Measurements from ENCODE around the gene SH2D3A. TPM values are rescaled to one million over a fixed set of nuclear protein-coding genes. Genes with fewer than 3 reads are reported as not detected.
"Not testable (repeated sequence)": the region's sequence is repeated elsewhere in the genome, so short reads cannot be mapped to it uniquely, and the experiment has no call there.

The SH2D3A gene
- total RNA-seq, 1 experiment from 2014 or later: 30.3 TPM

DNA sequence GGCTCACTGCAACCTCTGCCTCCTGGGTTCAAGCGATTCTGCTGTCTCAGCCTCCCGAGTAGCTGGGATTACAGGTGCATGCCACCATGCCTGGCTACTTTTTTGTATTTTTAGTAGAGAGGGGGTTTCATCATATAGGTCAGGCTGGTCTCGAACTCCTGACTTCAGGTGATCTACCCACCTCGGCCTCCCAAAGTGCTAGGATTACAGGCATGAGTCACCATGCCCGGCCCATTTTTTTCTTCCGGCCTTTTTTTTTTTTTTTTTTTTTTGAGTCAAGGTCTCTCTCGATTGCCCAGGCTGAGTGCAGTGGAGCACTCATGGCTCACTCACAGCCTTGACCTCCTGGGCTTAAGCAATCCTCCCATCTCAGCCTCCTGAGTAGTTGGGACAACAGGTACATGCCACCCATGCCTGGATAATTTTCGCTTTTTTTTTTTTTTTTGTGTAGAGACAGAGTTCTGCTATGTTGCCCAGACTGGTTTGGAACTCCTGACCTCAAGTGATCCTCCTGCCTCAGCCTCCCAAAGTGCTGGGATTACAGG lies 4.9 kb downstream of the SH2D3A start:
- H3K9me3 Mint-ChIP-seq; ATAC-seq; H3K4me3 Mint-ChIP-seq; H3K27me3 Mint-ChIP-seq (ENCODE audit: low read depth); CTCF ChIA-PET; DNase-seq (ENCODE audit: low spot score); POLR2A ChIA-PET; H3K27ac Mint-ChIP-seq: not testable (repeated sequence)
- Mint-ChIP-seq H3K36me3 (peaks cover 19% of the 10 kb centered on the region), H3K4me1 (peaks cover 17% of the 10 kb centered on the region)

DNA sequence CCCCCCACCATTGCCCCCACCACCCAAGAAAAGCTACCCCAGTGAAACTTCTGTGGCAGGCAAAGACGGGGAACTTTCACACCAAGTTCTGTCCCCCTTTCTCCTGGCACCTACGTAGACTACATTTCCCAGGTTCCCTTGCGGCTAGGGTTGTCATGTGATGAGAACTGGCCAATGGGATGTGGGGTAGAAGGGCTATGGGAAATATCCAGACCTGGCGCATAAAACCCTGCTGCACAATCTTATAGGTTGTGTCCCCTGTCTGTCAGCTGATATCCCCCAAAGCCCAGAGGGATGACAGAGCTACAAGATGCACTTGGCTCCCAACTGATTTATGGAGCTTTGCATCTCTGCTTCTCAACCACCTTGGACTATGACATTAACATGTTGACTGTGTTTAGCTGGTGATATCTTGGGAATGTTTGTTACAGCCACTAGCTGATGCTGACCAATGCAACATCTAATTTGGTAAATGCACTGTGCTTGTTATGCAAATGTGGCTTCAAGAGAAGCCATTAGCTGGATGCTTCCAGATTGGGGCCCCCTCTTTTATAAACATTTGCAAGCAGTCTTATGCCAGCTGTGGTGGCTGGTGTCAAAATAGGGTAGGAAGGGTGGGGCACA lies 6.1 kb downstream of the SH2D3A start:
- peaks cover 10% of the 10 kb centered on the region for H3K4me1 Mint-ChIP-seq
- TF ChIP-seq NFATC4 (CRISPR knock-in tag; IDR thresholded peaks at IDR 0.05): no peak
- TF ChIP-seq, protein P1, sequence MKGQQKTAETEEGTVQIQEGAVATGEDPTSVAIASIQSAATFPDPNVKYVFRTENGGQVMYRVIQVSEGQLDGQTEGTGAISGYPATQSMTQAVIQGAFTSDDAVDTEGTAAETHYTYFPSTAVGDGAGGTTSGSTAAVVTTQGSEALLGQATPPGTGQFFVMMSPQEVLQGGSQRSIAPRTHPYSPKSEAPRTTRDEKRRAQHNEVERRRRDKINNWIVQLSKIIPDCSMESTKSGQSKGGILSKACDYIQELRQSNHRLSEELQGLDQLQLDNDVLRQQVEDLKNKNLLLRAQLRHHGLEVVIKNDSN (CRISPR knock-in tag; IDR thresholded peaks at IDR 0.05): peak; percentile 87
- TF ChIP-seq NFYB (CRISPR knock-in tag; conservative IDR thresholded peaks at IDR 0.05; ENCODE audit: low read depth): peak; percentile 53; the same call in 1 of the 2 replicates
- TF ChIP-seq NR1H2 (CRISPR knock-in tag; IDR thresholded peaks at IDR 0.05): no peak
- TF ChIP-seq, protein P2, sequence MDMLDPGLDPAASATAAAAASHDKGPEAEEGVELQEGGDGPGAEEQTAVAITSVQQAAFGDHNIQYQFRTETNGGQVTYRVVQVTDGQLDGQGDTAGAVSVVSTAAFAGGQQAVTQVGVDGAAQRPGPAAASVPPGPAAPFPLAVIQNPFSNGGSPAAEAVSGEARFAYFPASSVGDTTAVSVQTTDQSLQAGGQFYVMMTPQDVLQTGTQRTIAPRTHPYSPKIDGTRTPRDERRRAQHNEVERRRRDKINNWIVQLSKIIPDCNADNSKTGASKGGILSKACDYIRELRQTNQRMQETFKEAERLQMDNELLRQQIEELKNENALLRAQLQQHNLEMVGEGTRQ (CRISPR knock-in tag; IDR thresholded peaks at IDR 0.05): peak; percentile 90
- H3K36me3 Mint-ChIP-seq: peaks cover 19% of the 10 kb centered on the region
- ATAC-seq (no peak), DNase-seq (ENCODE audit: low spot score) (no peak)
- peaks cover 4% of the 10 kb centered on the region; the same call in 1 of the 2 replicates for H3K9me3 Mint-ChIP-seq
- ChIA-PET CTCF (interaction anchor here (1.2 to 1.4 kb wide), 2 partner anchors 23 to 102 kb away, joined by 3 read pairs; no protein-coding TSS in a partner anchor), POLR2A (interaction anchor here (0.5 to 1.7 kb wide), 2 partner anchors 23 to 847 kb away, joined by 3 to 5 read pairs; partner anchors contain the start of gene GPR108)
- H3K27ac Mint-ChIP-seq: no peak overlapping the region
- H3K4me3 Mint-ChIP-seq: no peak overlapping the region
- H3K27me3 Mint-ChIP-seq (ENCODE audit: low read depth): no peaks in the 10 kb centered on the region

DNA sequence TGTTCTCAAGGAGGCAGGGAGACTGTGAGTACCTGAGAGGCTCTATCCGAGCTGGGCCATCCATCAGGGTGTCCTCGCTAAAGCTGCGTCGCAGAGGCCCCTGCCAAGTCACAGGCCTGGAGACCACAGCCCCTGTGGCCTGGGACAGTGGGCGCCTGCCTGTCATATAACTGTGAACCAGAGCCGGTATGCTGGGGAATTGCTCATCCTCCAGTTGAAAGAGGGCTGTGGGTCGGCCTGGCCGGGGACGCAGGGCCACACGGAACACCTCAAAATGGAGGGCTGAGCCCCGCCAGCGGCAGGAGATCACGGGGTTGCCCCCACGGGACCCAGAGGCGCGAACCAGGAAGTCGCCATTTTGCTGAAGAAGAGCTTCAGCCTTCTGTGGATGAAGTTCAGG lies 6.6 kb downstream of the SH2D3A start:
- Mint-ChIP-seq H3K27me3 (ENCODE audit: low read depth) (no peaks in the 10 kb centered on the region), H3K36me3 (peaks cover 19% of the 10 kb centered on the region), H3K9me3 (peaks cover 4% of the 10 kb centered on the region; the same call in 1 of the 2 replicates), H3K4me3 (no peak overlapping the region), H3K27ac (no peak overlapping the region), H3K4me1 (peaks cover 5% of the 10 kb centered on the region)
- ATAC-seq (no peak), DNase-seq (ENCODE audit: low spot score) (no peak)
- ChIA-PET CTCF (interaction anchor here (1.2 to 1.4 kb wide), 2 partner anchors 22 to 103 kb away, joined by 3 read pairs; no protein-coding TSS in a partner anchor), POLR2A (interaction anchor here (1.7 kb wide), 1 partner anchor 23 kb away, joined by 5 read pairs; the partner anchor contains the start of gene GPR108)
- no peak for TF ChIP-seq ATF1 (CRISPR knock-in tag; IDR thresholded peaks at IDR 0.05)
- TF ChIP-seq ZBTB21 (CRISPR knock-in tag; IDR thresholded peaks at IDR 0.05; ENCODE audit: borderline replicate concordance): no peak
- no peak for TF ChIP-seq MXD4 (CRISPR knock-in tag; IDR thresholded peaks at IDR 0.05; ENCODE audit: borderline replicate concordance)
- no peak for TF ChIP-seq IRF2 (CRISPR knock-in tag; IDR thresholded peaks at IDR 0.05; ENCODE audit: borderline replicate concordance, low read depth)
- TF ChIP-seq, protein P2 (CRISPR knock-in tag; IDR thresholded peaks at IDR 0.05): no peak
- TF ChIP-seq, protein P3, sequence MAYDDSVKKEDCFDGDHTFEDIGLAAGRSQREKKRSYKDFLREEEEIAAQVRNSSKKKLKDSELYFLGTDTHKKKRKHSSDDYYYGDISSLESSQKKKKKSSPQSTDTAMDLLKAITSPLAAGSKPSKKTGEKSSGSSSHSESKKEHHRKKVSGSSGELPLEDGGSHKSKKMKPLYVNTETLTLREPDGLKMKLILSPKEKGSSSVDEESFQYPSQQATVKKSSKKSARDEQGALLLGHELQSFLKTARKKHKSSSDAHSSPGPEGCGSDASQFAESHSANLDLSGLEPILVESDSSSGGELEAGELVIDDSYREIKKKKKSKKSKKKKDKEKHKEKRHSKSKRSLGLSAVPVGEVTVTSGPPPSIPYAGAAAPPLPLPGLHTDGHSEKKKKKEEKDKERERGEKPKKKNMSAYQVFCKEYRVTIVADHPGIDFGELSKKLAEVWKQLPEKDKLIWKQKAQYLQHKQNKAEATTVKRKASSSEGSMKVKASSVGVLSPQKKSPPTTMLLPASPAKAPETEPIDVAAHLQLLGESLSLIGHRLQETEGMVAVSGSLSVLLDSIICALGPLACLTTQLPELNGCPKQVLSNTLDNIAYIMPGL (CRISPR knock-in tag; IDR thresholded peaks at IDR 0.05): no peak
- TF ChIP-seq, protein P4, sequence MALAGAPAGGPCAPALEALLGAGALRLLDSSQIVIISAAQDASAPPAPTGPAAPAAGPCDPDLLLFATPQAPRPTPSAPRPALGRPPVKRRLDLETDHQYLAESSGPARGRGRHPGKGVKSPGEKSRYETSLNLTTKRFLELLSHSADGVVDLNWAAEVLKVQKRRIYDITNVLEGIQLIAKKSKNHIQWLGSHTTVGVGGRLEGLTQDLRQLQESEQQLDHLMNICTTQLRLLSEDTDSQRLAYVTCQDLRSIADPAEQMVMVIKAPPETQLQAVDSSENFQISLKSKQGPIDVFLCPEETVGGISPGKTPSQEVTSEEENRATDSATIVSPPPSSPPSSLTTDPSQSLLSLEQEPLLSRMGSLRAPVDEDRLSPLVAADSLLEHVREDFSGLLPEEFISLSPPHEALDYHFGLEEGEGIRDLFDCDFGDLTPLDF (CRISPR knock-in tag; IDR thresholded peaks at IDR 0.05): no peak
- TF ChIP-seq JAZF1 (CRISPR knock-in tag; IDR thresholded peaks at IDR 0.05): no peak
- TF ChIP-seq ZNF317 (CRISPR knock-in tag; IDR thresholded peaks at IDR 0.05; ENCODE audit: borderline replicate concordance, low read depth): no peak
- TF ChIP-seq, protein P5, sequence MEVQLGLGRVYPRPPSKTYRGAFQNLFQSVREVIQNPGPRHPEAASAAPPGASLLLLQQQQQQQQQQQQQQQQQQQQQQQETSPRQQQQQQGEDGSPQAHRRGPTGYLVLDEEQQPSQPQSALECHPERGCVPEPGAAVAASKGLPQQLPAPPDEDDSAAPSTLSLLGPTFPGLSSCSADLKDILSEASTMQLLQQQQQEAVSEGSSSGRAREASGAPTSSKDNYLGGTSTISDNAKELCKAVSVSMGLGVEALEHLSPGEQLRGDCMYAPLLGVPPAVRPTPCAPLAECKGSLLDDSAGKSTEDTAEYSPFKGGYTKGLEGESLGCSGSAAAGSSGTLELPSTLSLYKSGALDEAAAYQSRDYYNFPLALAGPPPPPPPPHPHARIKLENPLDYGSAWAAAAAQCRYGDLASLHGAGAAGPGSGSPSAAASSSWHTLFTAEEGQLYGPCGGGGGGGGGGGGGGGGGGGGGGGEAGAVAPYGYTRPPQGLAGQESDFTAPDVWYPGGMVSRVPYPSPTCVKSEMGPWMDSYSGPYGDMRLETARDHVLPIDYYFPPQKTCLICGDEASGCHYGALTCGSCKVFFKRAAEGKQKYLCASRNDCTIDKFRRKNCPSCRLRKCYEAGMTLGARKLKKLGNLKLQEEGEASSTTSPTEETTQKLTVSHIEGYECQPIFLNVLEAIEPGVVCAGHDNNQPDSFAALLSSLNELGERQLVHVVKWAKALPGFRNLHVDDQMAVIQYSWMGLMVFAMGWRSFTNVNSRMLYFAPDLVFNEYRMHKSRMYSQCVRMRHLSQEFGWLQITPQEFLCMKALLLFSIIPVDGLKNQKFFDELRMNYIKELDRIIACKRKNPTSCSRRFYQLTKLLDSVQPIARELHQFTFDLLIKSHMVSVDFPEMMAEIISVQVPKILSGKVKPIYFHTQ (CRISPR knock-in tag; IDR thresholded peaks at IDR 0.05): no peak
- TF ChIP-seq SOX15 (CRISPR knock-in tag; IDR thresholded peaks at IDR 0.05): no peak
- TF ChIP-seq, protein P6, sequence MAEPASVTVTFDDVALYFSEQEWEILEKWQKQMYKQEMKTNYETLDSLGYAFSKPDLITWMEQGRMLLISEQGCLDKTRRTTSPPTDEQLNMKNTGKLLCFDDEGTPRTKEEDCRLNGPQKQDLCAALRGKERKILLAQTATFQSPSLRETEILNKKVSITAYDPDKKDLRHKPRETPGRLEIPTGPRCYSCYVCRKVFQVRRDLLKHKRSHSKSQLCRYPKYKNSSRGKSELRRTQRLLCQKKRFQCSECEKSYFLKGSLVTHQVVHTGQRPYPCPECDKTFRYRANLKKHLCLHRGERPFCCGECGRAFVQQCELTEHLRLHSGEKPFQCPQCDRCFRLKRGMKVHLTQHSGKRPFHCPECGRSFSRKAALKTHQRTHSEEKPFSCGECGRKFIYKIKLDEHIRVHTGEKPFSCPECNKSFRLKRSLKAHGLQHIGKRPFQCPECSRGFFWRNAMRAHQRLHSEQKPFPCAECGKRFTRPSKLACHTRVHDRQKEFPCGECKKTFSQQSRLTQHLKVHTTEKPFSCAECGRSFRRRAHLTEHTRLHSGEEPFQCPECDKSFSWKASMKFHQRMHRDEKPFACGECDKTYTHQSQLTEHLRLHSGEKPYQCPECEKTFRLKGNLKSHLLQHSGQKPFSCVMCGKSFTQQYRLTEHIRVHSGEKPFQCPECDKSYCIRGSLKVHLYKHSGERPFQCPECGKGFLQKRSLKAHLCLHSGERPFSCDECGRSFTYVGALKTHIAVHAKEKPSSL (CRISPR knock-in tag; conservative IDR thresholded peaks at IDR 0.05): no peak
- no peak for TF ChIP-seq ZNF219 (CRISPR knock-in tag; IDR thresholded peaks at IDR 0.05; ENCODE audit: borderline replicate concordance)
